Measurements from ENCODE around the gene MED13L. TPM values are rescaled to one million over a fixed set of nuclear protein-coding genes. Genes with fewer than 3 reads are reported as not detected.

The MED13L gene
- total RNA-seq, 1 donor from 2014 or later, result 141 TPM

DNA sequence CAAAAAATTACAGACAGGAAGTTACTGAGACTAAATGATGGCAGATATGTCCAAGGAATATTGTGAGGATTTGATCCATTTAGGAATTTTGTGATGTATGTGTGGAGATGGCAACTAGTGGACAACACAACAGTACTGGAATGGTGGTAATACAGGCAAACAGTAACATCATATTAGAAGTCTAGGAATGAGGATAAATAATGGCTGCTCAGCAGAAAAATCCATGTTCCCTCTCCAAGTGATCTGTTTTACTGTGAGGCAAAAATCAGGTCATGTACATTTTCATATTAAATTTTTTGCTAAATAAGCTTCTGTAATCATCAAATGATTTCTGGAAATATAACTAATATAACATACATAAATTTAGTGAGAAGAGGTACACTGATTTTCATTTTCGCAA, 108.4 kb downstream of the MED13L start:
- Mint-ChIP-seq H3K4me1 (ENCODE audit: low read depth) (peaks cover 27% of the 10 kb centered on the region), H3K9me3 (ENCODE audit: low read depth) (no peaks in the 10 kb centered on the region), H3K36me3 (ENCODE audit: insufficient read depth) (no peaks in the 10 kb centered on the region), H3K4me3 (ENCODE audit: low read depth) (no peak overlapping the region), H3K27me3 (no peaks in the 10 kb centered on the region), H3K27ac (no peak overlapping the region)
- TF ChIP-seq, protein P1, sequence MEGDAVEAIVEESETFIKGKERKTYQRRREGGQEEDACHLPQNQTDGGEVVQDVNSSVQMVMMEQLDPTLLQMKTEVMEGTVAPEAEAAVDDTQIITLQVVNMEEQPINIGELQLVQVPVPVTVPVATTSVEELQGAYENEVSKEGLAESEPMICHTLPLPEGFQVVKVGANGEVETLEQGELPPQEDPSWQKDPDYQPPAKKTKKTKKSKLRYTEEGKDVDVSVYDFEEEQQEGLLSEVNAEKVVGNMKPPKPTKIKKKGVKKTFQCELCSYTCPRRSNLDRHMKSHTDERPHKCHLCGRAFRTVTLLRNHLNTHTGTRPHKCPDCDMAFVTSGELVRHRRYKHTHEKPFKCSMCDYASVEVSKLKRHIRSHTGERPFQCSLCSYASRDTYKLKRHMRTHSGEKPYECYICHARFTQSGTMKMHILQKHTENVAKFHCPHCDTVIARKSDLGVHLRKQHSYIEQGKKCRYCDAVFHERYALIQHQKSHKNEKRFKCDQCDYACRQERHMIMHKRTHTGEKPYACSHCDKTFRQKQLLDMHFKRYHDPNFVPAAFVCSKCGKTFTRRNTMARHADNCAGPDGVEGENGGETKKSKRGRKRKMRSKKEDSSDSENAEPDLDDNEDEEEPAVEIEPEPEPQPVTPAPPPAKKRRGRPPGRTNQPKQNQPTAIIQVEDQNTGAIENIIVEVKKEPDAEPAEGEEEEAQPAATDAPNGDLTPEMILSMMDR (IDR thresholded peaks at IDR 0.05; ENCODE audit: unreplicated experiment), result no peak
- DNase-seq (ENCODE audit: low spot score, unreplicated experiment), result no peak

DNA sequence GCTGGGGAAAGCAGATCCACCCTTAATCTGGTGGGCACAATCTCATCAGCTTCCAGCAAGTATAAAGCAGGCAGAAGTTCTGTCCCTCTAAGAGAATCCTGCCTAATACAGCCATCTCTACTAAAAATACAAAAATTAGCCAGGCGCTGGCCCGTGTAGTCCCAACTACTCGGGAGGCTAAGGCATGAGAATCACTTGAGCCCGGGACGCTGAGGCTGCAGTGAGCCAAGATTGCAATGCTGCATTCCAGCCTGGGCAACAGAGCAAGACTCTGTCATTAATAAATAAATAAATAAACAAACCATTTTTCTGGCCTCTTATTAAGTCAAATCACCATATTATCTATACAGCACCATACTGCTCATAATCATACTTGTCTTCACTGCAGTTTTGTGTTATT, 111.2 kb downstream of the MED13L start:
- TF ChIP-seq, protein P1 (IDR thresholded peaks at IDR 0.05; ENCODE audit: unreplicated experiment), result no peak
- Mint-ChIP-seq H3K27ac (no peak overlapping the region), H3K27me3 (no peaks in the 10 kb centered on the region), H3K4me3 (ENCODE audit: low read depth) (no peak overlapping the region), H3K36me3 (ENCODE audit: insufficient read depth) (no peaks in the 10 kb centered on the region), H3K9me3 (ENCODE audit: low read depth) (no peaks in the 10 kb centered on the region), H3K4me1 (ENCODE audit: low read depth) (peaks cover 30% of the 10 kb centered on the region)
- no peak for DNase-seq (ENCODE audit: low spot score, unreplicated experiment)

DNA sequence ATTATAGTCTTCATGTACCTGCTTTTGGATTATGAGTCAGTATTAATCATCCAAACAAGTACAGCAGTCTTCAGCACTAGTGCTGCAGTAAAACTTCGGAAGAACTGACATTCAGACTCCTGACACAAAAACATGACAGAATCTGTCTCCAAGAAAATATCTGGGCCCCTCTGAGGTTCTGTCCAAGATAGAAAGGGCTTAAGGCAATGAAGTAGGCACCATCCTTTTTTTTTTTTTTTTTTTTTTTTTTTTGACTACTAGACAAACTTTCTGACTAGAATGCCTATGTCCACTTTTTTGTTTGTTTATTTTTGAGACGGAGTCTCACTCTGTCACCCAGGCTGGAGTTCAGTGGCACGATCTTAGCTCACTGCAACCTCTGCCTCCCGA, 112.5 kb downstream of the MED13L start:
- Mint-ChIP-seq H3K4me1 (ENCODE audit: low read depth) (peaks cover 32% of the 10 kb centered on the region), H3K27me3 (no peaks in the 10 kb centered on the region), H3K9me3 (ENCODE audit: low read depth) (no peaks in the 10 kb centered on the region), H3K4me3 (ENCODE audit: low read depth) (no peak overlapping the region), H3K27ac (peak overlapping the region; percentile 11), H3K36me3 (ENCODE audit: insufficient read depth) (no peaks in the 10 kb centered on the region)
- TF ChIP-seq, protein P1 (IDR thresholded peaks at IDR 0.05; ENCODE audit: unreplicated experiment), result no peak
- no peak for DNase-seq (ENCODE audit: low spot score, unreplicated experiment)

DNA sequence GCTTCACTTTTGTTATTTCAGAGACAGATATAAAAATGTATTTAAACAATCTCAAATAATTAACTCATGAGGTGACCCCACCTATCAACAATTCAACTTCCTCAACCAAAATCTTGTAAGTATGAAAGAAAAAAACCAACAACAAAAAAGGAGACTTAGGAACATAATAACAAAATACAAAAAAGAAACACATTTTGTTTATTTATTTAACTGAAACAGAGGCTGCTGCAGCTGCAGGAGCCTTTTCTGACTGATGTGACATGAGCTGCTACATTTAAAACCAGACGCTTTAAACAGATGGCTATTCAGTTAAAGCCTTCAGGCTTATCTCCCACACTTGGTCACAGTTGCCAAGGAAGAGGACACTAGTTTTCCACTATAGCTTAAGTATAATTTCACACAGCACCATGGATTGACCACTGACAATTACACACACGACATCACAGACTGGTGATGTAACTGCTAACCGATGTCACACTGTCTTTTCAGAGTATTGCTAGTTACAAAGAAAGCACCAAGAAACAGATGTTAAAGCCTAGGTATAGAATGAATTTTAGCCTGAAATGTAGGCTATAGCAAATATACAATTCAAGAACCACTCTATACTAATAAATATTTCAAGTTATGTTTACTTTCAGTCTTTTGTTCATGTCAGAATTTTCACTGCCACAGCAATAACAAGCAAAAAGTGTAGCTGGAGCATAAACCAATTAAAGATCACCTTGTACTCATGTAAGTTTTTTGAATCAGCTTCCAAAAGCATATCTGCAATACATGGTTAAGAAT, 113.0 kb downstream of the MED13L start:
- H3K27me3 Mint-ChIP-seq, result no peaks in the 10 kb centered on the region
- no peaks in the 10 kb centered on the region for H3K36me3 Mint-ChIP-seq (ENCODE audit: insufficient read depth)
- no peak for DNase-seq (ENCODE audit: low spot score, unreplicated experiment)
- H3K9me3 Mint-ChIP-seq (ENCODE audit: low read depth), result no peaks in the 10 kb centered on the region
- no peak overlapping the region for H3K4me3 Mint-ChIP-seq (ENCODE audit: low read depth)
- TF ChIP-seq, protein P1 (IDR thresholded peaks at IDR 0.05; ENCODE audit: unreplicated experiment), result no peak
- peaks cover 32% of the 10 kb centered on the region for H3K4me1 Mint-ChIP-seq (ENCODE audit: low read depth)
- H3K27ac Mint-ChIP-seq, result no peak overlapping the region

DNA sequence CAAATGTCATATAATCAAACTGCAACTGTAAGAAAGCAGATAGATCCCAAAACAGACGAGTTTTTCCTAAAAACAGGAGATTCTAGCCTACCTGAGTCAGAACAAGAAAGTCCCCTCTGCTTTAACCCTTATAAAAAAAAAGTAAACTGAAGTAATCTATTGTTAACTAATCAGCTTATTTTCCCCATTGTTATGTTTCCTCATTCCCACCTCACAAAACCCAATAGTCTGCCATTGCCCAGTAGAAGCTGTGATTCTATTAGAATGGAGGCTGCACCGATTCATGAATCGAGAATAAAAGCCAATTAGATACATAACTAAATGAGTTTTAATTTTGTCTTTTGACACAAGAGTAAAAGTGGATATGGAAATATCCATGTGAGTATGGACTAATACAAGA, 115.4 kb downstream of the MED13L start:
- Mint-ChIP-seq H3K4me3 (ENCODE audit: low read depth) (no peak overlapping the region), H3K36me3 (ENCODE audit: insufficient read depth) (no peaks in the 10 kb centered on the region), H3K27me3 (no peaks in the 10 kb centered on the region), H3K27ac (peak overlapping the region; percentile 15), H3K9me3 (ENCODE audit: low read depth) (no peaks in the 10 kb centered on the region), H3K4me1 (ENCODE audit: low read depth) (peaks cover 45% of the 10 kb centered on the region)
- no peak for DNase-seq (ENCODE audit: low spot score, unreplicated experiment)
- TF ChIP-seq, protein P1 (IDR thresholded peaks at IDR 0.05; ENCODE audit: unreplicated experiment), result no peak
